Kidney epithelial cell (primary cell): Measurements from ENCODE around the gene DDIAS. TPM values are rescaled to one million over a fixed set of nuclear protein-coding genes. Genes with fewer than 3 reads are reported as not detected.

Experiments used
- DNase-seq: peaks from one replicate; pipeline ENCODE4 v3.0.0-alpha.2; 2010; ENCODE audit warnings: low read depth
- H3K27me3 ChIP-seq: 2 replicates; pipeline ENCODE4 v1.6.0; 2011; ENCODE audit warnings: low read length; ENCODE audit not compliant: control insufficient read depth, insufficient read depth
- H3K36me3 ChIP-seq: 2 replicates; pipeline ENCODE4 v1.5.1; 2011; ENCODE audit warnings: low read length; ENCODE audit not compliant: control insufficient read depth, insufficient read depth
- H3K4me3 ChIP-seq: 2 replicates; pipeline ENCODE4 v1.5.1; 2011; ENCODE audit warnings: low read depth, mild to moderate bottlenecking, control low read depth, low read length
- total RNA-seq: library from RNA; depleted of rRNA; stranded (reverse); fragments of >200 nt; gene quantifications from 2 replicates; pipeline ENCODE4 v1.2.3, GENCODE V29; 2015
- TF ChIP-seq, protein P1 (sequence below): IDR thresholded peaks from 2 replicates; pipeline ENCODE4 v1.5.1; 2011; ENCODE audit warnings: mild to moderate bottlenecking, moderate library complexity, low read length, control low read depth, inconsistent platforms; ENCODE audit not compliant: insufficient read depth, poor library complexity, severe bottlenecking

DDIAS gene
- total RNA-seq, 1 donor from 2014 or later: 1.6 TPM

DNA sequence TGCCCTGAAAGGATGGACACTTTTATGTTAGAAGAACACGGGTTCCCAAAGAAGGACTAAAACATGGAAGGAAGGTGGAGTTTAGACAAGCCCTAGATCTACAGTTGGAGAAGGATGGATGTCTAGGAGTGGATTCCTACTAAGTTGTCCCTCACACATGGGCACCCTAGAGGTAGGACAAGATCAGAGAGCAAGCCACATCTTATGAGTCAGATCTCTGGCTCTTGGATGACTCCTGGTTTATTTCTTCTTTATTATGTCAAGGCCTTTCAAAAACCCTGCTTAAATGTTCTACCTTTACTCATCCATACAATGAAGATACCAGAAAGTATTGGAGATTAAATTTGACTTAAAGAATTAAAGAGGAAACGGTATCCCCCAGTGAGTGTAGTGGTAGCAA lies 35.7 kb upstream of the DDIAS start:
- no peaks in the 10 kb centered on the region for H3K27me3 ChIP-seq
- no peak overlapping the region for H3K4me3 ChIP-seq
- H3K36me3 ChIP-seq: no peaks in the 10 kb centered on the region
- TF ChIP-seq, protein P1, sequence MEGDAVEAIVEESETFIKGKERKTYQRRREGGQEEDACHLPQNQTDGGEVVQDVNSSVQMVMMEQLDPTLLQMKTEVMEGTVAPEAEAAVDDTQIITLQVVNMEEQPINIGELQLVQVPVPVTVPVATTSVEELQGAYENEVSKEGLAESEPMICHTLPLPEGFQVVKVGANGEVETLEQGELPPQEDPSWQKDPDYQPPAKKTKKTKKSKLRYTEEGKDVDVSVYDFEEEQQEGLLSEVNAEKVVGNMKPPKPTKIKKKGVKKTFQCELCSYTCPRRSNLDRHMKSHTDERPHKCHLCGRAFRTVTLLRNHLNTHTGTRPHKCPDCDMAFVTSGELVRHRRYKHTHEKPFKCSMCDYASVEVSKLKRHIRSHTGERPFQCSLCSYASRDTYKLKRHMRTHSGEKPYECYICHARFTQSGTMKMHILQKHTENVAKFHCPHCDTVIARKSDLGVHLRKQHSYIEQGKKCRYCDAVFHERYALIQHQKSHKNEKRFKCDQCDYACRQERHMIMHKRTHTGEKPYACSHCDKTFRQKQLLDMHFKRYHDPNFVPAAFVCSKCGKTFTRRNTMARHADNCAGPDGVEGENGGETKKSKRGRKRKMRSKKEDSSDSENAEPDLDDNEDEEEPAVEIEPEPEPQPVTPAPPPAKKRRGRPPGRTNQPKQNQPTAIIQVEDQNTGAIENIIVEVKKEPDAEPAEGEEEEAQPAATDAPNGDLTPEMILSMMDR: no peak
- DNase-seq: no peak

DNA sequence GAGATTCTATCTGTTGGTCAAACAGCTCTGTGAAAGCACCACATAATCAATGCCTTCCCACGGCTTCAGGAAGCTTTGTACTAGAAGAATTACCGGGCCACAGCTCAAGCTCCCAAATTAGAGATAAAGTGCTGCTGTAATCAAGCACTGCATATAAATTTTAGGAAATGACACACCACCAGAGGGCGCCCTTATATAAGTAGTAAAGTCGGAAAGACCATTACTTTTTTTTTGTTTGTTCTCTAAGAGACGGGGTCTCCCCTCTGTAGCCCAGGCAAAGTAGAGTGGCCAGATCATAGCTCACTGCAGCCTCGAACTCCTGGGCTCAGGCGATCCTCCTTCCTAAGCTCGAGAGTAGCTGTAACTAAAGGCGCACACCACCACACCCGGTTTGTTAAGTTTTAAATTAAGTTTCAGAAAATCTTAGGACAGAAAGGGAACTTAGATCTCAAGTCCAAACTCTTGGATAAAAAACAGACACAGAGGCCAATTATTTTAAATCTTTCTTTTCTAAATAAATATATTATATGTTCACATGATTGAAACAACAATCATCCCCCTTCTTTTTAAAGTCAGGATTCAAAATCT lies 33.9 kb upstream of the DDIAS start:
- Histone ChIP-seq H3K36me3 (no peaks in the 10 kb centered on the region), H3K4me3 (no peak overlapping the region), H3K27me3 (no peaks in the 10 kb centered on the region)
- DNase-seq: no peak
- TF ChIP-seq, protein P1: peak; percentile 61

DNA sequence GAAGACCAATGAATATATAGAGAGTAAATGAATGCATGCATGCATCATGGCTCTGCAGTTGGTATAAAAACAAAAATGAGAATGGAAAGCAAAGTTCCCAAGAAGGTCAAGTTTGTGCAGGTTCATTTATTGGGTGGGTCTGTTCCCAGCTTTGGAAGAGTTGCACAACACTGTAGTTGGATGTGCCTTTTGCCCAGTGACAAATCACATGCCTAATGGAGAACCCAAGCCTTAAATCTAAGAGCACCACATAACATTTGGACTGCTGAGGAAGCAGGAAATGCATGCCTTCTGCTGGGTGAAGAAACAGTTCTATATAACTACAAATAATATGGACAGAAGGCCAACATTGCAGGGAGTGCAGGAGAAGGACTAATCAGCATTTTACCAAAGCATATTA lies 31.9 kb upstream of the DDIAS start:
- TF ChIP-seq, protein P1: no peak

DNA sequence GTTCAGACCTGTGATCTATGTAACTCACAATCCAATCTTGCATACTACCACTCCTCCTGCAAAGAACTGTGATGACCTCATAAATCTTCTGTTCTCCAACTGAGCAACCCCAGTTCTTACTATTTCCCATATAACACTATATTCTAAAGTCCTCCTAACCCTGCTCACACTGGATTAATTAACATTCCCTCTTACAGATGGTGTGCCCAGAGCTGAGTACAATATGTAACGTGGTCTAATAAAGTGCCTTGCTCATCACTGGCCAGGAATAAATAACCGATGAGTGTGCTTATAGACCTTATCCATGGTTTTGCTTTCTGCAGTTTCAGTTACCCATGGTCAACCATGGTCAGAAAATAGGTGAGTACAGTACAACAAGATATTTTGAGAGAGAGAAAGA lies 29.9 kb upstream of the DDIAS start:
- TF ChIP-seq, protein P1: no peak
- Histone ChIP-seq H3K4me3 (no peak overlapping the region), H3K36me3 (no peaks in the 10 kb centered on the region), H3K27me3 (no peaks in the 10 kb centered on the region)
- DNase-seq: no peak

More for the DNA sequence above, 31.9 kb upstream of the DDIAS start:
- no peak overlapping the region for H3K4me3 ChIP-seq
- DNase-seq: no peak
- H3K27me3 ChIP-seq: no peaks in the 10 kb centered on the region
- H3K36me3 ChIP-seq: no peaks in the 10 kb centered on the region

DNA sequence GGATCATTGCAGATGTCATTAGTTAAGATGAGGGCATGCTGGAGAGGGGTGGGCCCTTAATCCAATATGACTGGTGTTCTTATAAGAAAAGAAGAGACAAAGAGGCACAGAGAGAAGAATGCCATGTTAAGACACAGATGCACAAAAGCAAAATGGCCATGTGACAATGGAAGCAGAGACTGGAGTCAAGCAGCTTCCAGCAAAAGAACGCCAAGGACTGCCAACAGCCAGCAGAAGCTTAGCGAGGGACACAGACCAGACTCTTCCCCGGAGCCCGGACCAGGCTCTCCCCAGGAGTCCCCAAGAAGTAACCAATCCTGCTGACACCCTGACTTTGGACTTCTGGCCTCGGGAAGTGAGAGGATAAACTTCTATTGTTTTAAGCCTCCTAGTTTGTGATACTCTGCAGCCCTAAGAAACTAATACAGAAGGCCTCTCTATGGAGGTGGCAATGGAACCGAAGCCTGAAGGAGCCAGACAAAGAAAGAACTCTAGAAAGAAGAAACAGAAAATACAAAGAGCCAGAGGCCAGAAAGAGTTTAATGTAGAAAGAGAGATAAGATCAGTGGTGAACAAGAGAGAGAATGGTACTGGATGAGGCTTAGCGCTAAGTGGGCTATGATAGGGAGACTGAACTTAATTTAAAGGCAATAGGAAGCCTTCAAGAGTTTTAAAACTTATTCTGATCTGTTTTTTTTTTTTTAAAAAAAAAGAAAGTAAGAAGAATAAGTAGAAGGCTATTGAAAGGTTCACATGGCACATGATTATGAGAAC lies 29.0 kb upstream of the DDIAS start:
- no peaks in the 10 kb centered on the region for H3K36me3 ChIP-seq
- H3K4me3 ChIP-seq: no peak overlapping the region
- no peaks in the 10 kb centered on the region for H3K27me3 ChIP-seq
- no peak for DNase-seq
- TF ChIP-seq, protein P1: no peak
